HL-60/S4 (cell line): ENCODE data around the gene TTLL11.

ENCODE experiments used
- in situ Hi-C: fragments of 300-500 bp; cut with MboI; formaldehyde crosslinking; loops from 2 replicates; pipeline ENCODE4 v1.14.3; 2022; ENCODE audit warnings: low sequenced_read_pairs

TTLL11 gene

GRCh38 chr9:122126331-122127261 is 33.5 kb upstream of the TTLL11 start:
- in situ Hi-C loops: loop anchor here (10.0 kb wide), 2 partner anchors 228 to 328 kb away; no protein-coding TSS in a partner anchor

GRCh38 chr9:122125509-122126330 is 32.6 kb upstream of the TTLL11 start:
- in situ Hi-C loops: loop anchor here (10.0 kb wide), 2 partner anchors 229 to 329 kb away; no protein-coding TSS in a partner anchor

DNA sequence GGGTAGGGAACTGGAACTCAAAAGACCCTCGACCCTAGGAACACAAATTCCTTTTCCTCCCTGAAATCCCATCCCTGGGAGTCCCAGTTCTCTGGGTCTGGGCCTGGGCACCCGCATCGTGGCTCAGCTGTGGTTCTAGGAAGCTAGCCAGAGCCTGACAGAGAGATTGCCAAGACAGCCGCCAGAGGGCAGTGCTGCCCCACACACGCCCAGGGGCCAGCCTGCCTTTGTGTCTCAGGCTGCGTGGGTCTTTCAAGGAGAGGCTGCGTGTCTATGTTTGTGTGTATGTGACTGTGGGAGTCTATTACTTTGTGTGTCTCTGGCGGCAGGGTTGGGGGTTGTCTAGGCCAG is 32.0 kb upstream of the TTLL11 start:
- in situ Hi-C loops: loop anchor here (10.0 kb wide), 2 partner anchors 230 to 330 kb away; no protein-coding TSS in a partner anchor

GRCh38 chr9:122124528-122124927 is 31.4 kb upstream of the TTLL11 start:
- in situ Hi-C loops: loop anchor here (10.0 to 25.0 kb wide), 3 partner anchors 230 to 688 kb away; partner anchors contain the start of gene OR1K1

DNA sequence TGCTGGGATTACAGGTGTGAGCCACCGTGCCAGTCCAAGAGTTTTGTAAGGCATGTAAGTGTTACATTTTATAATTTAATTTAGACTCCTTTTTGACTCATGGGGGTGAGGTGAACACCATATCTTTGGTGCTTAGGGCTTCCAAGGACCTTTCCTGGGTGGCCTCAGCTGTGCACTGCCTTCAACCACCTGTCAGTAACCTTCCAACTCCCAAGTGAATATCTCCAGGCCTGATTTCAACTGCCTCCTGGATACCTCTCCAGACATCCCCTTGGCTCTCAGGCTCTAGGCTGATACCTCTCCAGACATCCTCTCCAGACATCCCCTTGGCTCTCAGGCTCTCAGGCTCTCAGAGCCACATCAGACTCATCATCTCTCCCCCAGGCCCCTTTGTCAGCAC is 30.9 kb upstream of the TTLL11 start:
- in situ Hi-C loops: loop anchor here (10.0 to 25.0 kb wide), 3 partner anchors 231 to 688 kb away; partner anchors contain the start of gene OR1K1

- in situ Hi-C loops: loop anchor here (10.0 to 25.0 kb wide), 3 partner anchors 232 to 689 kb away; partner anchors contain the start of gene OR1K1
Measured at GRCh38 chr9:122122903-122123632, 30.0 kb upstream of the TTLL11 start.

DNA sequence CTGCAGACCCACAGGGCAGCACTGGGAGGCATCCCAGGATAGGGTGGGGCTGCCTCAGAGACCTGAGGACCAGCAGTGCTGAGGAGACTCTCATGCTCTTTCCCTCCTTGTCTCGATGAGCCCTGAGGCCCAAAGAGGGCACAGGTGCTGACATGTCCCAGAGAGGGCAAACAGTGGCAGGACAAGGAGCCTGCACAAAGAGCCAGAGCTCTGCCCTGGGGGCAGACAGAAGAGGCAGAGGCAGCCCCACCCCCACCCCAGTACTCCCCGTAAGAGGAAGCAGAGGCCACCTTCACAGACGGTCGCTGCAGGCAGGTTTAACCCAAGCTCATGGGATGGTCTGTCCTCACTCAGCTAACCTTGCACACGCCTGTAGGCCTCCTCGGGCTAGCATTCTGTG is 29.4 kb upstream of the TTLL11 start:
- in situ Hi-C loops: loop anchor here (10.0 to 25.0 kb wide), 3 partner anchors 232 to 690 kb away; partner anchors contain the start of gene OR1K1

GRCh38 chr9:122121931-122122330 is 28.8 kb upstream of the TTLL11 start:
- in situ Hi-C loops: loop anchor here (10.0 to 25.0 kb wide), 3 partner anchors 233 to 690 kb away; partner anchors contain the start of gene OR1K1

DNA sequence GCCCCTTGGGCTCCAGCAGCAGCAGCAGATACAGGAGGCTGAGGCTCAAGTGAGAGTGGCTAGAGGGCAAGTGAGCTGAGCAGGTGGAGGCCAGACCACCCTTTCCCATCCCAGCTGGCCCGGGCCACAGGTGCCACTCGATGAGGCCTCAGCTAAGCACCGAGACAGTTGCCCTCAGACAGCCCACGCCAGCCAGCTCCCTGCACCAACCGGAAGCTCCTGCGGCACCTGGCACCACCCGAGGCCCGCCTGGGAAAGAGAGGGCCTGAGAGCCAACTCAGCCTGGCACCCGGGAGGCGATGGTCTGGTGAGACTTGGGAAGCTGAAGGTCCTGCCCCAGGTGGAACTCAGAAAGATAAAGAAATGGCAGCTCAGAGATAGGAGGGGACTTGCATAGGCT is 28.3 kb upstream of the TTLL11 start:
- in situ Hi-C loops: loop anchor here (10.0 to 25.0 kb wide), 3 partner anchors 233 to 691 kb away; partner anchors contain the start of gene OR1K1

DNA sequence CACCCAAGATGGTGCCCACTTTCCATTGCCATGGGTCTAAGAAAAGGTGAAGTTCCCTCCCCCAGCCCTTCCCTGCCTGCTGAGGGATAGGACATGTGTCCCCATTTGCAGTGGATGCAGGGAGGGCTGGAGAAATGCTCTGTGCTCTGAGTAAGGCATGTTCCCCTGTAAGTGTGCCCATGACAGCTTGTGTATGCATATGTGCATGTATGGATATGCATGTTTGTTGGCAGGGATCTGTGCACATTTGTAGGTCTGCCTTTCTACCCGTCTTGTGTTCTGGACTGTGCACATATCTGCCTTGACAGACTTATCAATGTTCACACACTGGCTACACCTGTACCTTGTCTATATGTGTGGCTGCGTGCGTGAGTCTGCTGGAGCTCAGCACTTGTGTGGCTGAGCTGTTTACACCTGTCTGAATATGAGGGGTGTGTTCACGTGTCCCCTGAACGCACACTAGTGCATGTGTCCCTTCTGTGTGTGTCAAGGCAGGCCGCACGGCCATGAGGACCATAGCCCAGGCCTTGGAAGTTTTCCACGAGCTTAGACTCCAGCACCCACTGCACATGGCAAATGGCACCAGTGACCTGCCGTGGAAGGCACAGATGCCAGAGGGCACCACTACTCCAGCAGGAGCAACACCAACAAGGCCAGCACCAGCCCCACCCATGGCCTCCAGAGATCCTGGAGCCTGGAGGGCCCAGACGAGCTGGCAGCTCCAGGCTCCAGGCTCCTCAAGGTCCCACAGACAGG is 27.4 kb upstream of the TTLL11 start:
- in situ Hi-C loops: loop anchor here (10.0 to 25.0 kb wide), 3 partner anchors 234 to 692 kb away; partner anchors contain the start of gene OR1K1

DNA sequence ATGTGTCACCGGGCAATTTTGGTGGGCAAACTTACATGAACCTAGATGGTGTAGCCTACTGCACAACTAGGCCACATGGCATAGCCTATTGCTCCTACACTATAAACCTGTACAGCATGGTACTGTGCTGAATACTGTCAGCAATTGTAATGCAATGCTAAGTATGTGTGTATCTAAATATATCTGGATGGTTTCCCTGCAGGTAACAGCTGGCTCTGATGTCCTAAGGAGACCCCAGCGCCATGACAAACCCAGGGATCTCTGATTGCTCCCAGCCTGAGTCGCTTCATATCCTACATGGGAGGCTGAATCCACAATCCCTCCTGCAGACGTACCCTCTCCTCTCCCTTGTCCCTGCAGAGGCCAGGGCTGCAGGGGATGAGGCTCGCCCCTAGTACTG is 26.6 kb upstream of the TTLL11 start:
- in situ Hi-C loops: loop anchor here (10.0 to 25.0 kb wide), 3 partner anchors 235 to 693 kb away; partner anchors contain the start of gene OR1K1

- in situ Hi-C loops: loop anchor here (25.0 kb wide), 1 partner anchor 693 kb away; the partner anchor contains the start of gene OR1K1
Measured at GRCh38 chr9:122119166-122119521, 26.0 kb upstream of the TTLL11 start.

DNA sequence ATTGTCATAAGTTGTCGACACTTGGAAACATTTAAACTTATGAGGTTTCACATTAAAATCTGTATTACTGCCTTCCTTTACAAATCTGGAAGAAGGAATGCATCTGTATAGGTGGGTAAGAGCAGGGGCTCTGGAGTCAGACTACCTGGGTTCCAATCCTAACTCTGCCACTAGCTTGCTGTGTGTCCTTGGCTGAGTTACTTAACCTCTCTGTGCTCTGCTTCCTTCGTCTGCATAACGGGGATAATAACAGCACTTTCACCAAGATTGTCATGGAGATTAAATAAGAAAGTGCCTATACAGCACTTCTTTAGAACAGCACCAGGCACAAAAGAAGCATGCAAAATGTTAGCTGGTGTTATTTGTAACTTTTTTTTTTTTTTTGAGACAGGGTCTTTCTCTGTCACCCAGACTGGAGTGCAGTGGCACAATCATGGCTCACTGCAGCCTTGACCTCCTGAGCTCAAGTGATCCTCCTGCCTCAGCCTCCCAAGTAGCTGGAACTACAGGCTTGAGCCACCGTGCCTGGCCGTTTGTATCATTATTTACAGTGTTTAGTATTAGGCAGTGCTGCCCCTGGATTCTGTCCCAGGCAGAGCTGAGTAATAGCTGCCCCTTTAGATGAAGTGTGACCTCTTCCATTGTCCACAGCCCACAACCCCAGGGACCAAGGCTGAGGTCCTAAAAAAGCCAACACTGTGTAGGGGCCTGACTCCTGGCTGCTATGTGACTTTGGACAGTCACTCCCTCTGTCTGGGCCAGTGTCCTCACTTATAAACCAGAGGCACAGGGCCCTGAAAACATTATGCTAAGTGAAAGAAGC is 25.4 kb upstream of the TTLL11 start:
- in situ Hi-C loops: loop anchor here (25.0 kb wide), 1 partner anchor 694 kb away; the partner anchor contains the start of gene OR1K1

DNA sequence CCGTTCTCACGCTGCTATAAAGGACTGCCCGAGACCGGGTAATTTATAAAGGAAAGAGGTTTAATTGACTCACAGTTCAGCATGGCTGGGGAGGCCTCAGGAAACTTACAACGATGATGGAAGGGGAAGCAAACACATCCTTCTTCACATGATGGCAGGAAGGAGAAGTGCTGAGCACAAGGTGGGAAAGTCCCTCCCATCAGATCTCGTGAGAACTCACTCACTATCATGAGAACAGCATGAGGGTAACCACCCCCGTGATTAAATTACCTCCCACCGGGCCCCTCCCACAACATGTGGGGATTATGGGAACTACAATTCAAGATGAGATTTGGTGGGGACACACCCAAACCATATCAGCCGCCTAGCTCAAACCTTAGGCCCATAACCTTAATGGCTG is 24.1 kb upstream of the TTLL11 start:
- in situ Hi-C loops: loop anchor here (25.0 kb wide), 1 partner anchor 695 kb away; the partner anchor contains the start of gene OR1K1

- in situ Hi-C loops: loop anchor here (25.0 kb wide), 1 partner anchor 696 kb away; the partner anchor contains the start of gene OR1K1
Measured at GRCh38 chr9:122116448-122117173, 23.5 kb upstream of the TTLL11 start.

GRCh38 chr9:122116040-122116439 is 22.9 kb upstream of the TTLL11 start:
- in situ Hi-C loops: loop anchor here (25.0 kb wide), 1 partner anchor 696 kb away; the partner anchor contains the start of gene OR1K1
